Calu3 (cell line): ENCODE results near the gene MAN2A1. TPM values are rescaled to one million over a fixed set of nuclear protein-coding genes. Genes with fewer than 3 reads are reported as not detected.

Experiments
- BruUV-seq: library from RNA; stranded (reverse); fragments of 400-500 nt; replicated peaks from 2 replicates; lab custom pipeline; 2021; lab: Mats Ljungman, UMichigan
- CTCF ChIA-PET: fragments of 300-600 bp; sonication (Branson Sonifier 250); formaldehyde crosslinking; loops from one replicate; lab custom pipeline; 2022; ENCODE audit warnings: antibody characterized with exemption; lab: Charles Lee
- DNase-seq: peaks from one replicate; pipeline ENCODE4 v3.0.0; 2022
- H3K27ac Mint-ChIP-seq: one replicate; pipeline ENCODE4 v1.8.0; 2022; ENCODE audit warnings: mixed read lengths; ENCODE audit not compliant: unreplicated experiment
- H3K27me3 Mint-ChIP-seq: one replicate; pipeline ENCODE4 v1.8.0; 2022; ENCODE audit warnings: mixed read lengths; ENCODE audit not compliant: unreplicated experiment
- H3K36me3 Mint-ChIP-seq: one replicate; pipeline ENCODE4 v1.8.0; 2022; ENCODE audit warnings: mild to moderate bottlenecking, moderate library complexity, mixed read lengths; ENCODE audit not compliant: insufficient read depth, unreplicated experiment
- H3K4me1 Mint-ChIP-seq: one replicate; pipeline ENCODE4 v1.8.0; 2022; ENCODE audit warnings: mild to moderate bottlenecking, low read depth, mixed read lengths; ENCODE audit not compliant: unreplicated experiment
- H3K4me3 Mint-ChIP-seq: one replicate; pipeline ENCODE4 v1.8.0; 2022; ENCODE audit warnings: mild to moderate bottlenecking, low read depth, moderate library complexity, mixed read lengths; ENCODE audit not compliant: unreplicated experiment
- H3K9me3 Mint-ChIP-seq: one replicate; pipeline ENCODE4 v1.8.0; 2022; ENCODE audit warnings: low read depth, mixed read lengths; ENCODE audit not compliant: unreplicated experiment
- intact Hi-C: fragments of 100-400 bp; cut with micrococcal nuclease; formaldehyde crosslinking; loops from one replicate; pipeline ENCODE4 v1.10.0; 2022; ENCODE audit not compliant: unreplicated experiment
- total RNA-seq: library from RNA; stranded (reverse); gene quantifications from 2 replicates; pipeline ENCODE4 v1.2.3, GENCODE V29; 2022
- TF ChIP-seq, protein P1 (sequence below): fragments of 200-600 bp; IDR thresholded peaks from one replicate; pipeline ENCODE4 v1.8.0; 2022; ENCODE audit warnings: antibody characterized with exemption; ENCODE audit not compliant: unreplicated experiment

MAN2A1 gene
- total RNA-seq, 1 experiment from 2014 or later: 76.3 TPM

DNA sequence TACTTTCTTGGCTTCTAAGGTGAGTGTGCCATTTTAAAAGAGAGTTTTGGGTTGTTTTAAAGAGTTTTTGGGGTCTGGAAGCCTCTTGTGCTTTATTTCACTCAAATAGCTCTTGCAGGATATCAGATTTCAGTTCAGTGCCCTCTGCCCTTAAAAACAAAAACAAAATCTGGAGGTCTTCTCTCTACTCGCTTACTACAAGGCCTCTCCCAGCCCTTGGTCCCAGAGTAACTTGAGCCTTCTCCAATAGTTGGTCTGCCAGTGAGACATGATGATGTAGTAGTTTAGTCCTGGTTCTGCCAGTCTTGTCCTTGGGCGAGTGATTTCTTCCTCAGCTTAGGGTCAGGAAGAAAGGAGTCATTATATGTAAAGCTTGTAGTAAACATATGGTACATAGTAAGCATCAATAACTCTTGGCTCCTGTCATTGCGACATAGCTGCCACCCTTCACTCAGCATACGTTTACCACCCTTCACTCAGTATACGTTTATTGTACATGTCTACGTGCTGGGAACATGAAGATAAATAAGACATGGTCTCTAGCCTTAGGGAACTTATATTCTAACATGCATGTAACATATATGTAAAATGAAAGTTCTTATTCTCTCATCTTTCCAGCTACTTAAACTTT, 147.6 kb downstream of the MAN2A1 start:
- intact Hi-C loops: no loop called here
- Mint-ChIP-seq H3K36me3 (no peaks in the 10 kb centered on the region), H3K4me1 (no peaks in the 10 kb centered on the region), H3K4me3 (no peak overlapping the region), H3K27me3 (no peaks in the 10 kb centered on the region), H3K9me3 (no peaks in the 10 kb centered on the region), H3K27ac (no peak overlapping the region)
- TF ChIP-seq, protein P1, sequence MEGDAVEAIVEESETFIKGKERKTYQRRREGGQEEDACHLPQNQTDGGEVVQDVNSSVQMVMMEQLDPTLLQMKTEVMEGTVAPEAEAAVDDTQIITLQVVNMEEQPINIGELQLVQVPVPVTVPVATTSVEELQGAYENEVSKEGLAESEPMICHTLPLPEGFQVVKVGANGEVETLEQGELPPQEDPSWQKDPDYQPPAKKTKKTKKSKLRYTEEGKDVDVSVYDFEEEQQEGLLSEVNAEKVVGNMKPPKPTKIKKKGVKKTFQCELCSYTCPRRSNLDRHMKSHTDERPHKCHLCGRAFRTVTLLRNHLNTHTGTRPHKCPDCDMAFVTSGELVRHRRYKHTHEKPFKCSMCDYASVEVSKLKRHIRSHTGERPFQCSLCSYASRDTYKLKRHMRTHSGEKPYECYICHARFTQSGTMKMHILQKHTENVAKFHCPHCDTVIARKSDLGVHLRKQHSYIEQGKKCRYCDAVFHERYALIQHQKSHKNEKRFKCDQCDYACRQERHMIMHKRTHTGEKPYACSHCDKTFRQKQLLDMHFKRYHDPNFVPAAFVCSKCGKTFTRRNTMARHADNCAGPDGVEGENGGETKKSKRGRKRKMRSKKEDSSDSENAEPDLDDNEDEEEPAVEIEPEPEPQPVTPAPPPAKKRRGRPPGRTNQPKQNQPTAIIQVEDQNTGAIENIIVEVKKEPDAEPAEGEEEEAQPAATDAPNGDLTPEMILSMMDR: no peak
- no peak for DNase-seq
- CTCF ChIA-PET: no interaction called here
- no TSS peak for BruUV-seq

DNA sequence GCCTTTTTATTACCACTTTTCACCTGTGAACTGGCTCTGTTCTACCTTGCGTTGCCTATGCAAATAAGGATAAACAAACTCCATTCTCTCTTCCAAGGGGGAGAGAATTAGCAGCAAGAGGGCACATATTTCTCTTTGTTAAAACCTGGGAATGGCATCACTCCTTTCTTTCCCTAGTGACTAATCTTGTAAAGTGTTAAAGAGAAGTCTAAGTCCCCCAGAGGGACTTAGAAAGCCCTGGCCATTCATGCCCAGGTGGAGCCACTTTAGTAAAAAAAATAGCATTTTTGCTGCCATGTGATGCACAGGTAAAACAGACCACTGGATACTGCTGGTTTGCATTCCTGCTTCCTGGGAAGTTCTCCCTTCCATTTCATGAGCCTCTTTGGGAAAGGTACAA, 148.4 kb downstream of the MAN2A1 start:
- H3K27me3 Mint-ChIP-seq: no peaks in the 10 kb centered on the region
- no peak overlapping the region for H3K4me3 Mint-ChIP-seq
- no peaks in the 10 kb centered on the region for H3K9me3 Mint-ChIP-seq
- CTCF ChIA-PET: no interaction called here
- intact Hi-C loops: no loop called here
- no peak for DNase-seq
- no peaks in the 10 kb centered on the region for H3K36me3 Mint-ChIP-seq
- TF ChIP-seq, protein P1: no peak
- no peaks in the 10 kb centered on the region for H3K4me1 Mint-ChIP-seq
- H3K27ac Mint-ChIP-seq: no peak overlapping the region
- BruUV-seq: no TSS peak

DNA sequence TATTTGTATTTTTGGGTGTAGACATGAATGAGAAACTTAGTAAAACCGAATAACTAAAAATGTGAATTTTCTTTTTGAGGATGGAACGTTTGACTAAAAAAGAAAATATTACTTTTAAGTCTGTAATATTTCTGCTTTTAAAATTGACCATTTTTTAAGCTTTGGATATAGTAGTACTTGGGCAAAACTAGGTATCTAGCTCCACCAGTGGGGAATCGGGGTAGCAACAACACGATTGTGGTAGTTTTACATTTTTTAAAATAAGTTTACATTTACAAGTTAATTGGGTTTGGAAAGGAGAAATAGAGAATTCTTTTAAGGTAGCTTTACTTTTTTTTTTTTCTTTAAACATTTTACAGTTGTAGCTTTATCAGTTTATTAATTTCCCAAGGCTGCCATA, 154.4 kb downstream of the MAN2A1 start:
- no peaks in the 10 kb centered on the region for H3K9me3 Mint-ChIP-seq
- CTCF ChIA-PET: interaction anchor here (0.6 to 1.0 kb wide), 4 partner anchors 16 to 344 kb away, joined by 3 to 5 read pairs (median 3); no protein-coding TSS in a partner anchor
- no TSS peak for BruUV-seq
- intact Hi-C loops: loop anchor here (1.0 kb wide), 1 partner anchor 153 kb away; no protein-coding TSS in a partner anchor
- H3K36me3 Mint-ChIP-seq: no peaks in the 10 kb centered on the region
- H3K27ac Mint-ChIP-seq: no peak overlapping the region
- H3K4me3 Mint-ChIP-seq: no peak overlapping the region
- TF ChIP-seq, protein P1: no peak
- H3K27me3 Mint-ChIP-seq: no peaks in the 10 kb centered on the region
- no peaks in the 10 kb centered on the region for H3K4me1 Mint-ChIP-seq
- peak; percentile 20 for DNase-seq

DNA sequence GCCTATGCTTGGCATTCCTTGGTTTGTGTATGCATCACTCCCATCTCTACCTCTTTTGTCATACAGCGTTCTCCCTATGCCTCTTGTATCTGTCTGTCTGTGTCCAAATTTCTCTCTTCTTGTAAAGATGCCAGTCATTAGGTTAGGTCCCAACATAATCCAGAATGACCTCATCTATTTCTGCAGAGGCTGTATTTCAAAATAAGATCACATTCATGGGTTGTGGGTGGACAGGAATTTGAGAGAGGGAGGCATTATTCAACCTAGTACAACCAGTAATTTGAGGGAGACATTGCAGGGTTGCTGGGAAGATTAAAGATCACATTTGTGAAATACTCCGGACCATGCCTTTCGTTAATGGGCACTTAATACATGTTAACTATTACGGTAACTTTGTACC, 155.0 kb downstream of the MAN2A1 start:
- BruUV-seq: no TSS peak
- Mint-ChIP-seq H3K4me1 (no peaks in the 10 kb centered on the region), H3K27me3 (no peaks in the 10 kb centered on the region), H3K36me3 (no peaks in the 10 kb centered on the region), H3K4me3 (no peak overlapping the region), H3K9me3 (no peaks in the 10 kb centered on the region), H3K27ac (no peak overlapping the region)
- CTCF ChIA-PET: interaction anchor here (0.8 to 1.0 kb wide), 2 partner anchors 152 to 154 kb away, joined by 3 to 5 read pairs; no protein-coding TSS in a partner anchor
- intact Hi-C loops: loop anchor here (1.0 kb wide), 1 partner anchor 153 kb away; no protein-coding TSS in a partner anchor
- TF ChIP-seq, protein P1: no peak
- DNase-seq: no peak
